ENCODE results near the gene LPP.

The LPP gene

DNA sequence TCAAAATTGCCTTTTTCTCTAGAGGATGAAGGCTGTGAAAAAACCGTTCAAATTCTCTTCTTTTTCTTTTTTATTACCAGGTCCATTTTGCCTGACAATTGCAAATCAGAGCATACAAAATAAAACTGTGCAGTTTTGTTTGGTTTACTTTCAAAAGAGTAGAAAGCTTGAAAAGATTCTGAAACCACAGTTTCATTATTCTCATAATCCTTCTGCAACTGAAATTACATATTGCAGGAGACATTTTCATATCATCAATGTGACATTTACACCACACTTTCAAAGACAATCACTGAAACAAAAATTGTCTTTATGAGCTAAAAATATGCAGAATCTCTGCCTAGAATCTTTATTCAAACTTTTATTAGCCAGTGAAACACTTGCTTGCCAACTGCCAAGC lies 721.5 kb downstream of the LPP start:
- no peak for DNase-seq

DNA sequence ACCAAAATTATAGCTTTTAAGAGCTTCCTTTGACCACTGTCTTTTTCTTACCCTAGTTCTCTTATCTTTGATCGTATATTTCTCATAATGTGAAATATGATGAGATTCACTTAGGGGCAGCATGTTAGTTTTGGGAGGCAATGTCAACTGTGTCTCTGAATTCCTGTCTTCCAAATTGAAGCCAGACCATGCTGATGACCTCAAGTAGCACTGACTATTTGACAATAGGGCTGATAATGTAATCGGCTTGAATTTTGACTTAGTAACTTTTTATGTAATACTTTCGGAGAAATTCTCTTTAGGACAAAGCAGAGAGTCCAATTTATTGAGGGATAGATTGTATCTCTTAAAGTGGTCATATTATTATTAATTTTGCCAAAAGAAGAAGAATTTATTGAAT lies 722.4 kb downstream of the LPP start:
- no peak for DNase-seq

DNA sequence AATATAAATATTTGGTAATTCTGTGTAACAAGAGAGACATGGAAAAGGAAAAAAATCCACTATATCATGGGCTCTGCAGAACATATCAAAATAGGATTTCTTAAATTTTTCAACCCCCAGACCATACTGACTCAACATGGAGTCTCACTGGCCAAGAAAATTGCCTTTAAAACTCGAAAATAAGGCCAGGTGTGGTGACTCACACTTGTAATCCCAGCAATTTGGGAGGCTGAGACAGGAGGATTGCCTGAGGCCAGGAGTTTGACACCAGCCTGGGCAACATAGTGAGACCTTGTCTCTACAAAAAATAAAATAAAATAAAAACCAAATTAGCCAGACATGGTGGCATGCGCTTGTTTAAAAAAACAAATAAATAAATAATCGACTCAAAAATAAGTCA lies 723.4 kb downstream of the LPP start:
- no peak for DNase-seq

DNA sequence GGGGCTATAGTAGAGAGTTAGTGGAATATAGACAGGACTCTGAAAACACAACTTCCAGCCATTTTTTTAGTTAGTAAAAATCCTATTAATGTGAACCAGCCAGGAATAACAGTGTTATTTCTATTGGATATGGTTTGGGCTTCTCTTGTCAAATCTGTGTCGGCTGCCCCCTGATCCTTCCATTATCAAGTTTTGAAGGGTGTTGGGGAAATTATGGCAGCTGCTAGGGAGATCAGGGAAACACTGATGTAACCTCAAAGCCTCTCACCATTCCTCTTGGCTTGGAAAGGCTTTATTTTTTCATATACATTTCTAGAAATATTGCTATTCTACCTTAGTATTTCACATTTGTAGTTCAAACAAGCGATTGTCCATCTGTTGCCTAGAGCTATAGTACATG lies 724.1 kb downstream of the LPP start:
- DNase-seq: no peak

DNA sequence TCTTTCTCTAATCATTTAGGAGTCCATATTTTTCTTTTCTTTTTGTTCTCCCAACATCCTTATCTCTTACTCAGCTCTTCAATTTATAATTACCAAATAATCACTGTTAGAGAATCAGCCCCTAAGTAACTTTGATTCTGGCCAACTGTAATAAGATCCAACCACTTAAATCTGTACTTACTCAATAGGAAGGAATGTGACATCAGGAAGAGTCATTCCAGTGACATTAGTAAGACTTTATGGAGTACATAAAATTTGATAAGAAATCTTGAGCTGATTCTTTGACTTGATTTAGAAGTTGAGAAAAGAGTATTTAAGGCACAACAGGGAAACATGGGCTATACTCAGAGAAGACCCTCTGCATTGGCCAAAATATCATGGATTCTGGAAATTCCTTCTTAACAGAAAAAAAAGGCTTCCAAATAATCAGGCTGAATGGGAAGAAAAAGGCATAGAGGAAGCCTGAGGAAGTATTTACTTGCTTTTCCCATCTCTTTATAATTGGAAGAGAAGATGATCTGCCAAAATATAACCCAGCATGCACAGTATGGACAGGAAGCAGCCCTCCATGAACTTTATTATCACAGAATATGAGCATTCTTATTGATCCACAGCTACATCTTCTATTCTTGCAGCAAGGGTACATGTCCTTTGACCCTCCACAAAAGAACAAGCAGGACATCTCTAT lies 728.1 kb downstream of the LPP start:
- no peak for DNase-seq

DNA sequence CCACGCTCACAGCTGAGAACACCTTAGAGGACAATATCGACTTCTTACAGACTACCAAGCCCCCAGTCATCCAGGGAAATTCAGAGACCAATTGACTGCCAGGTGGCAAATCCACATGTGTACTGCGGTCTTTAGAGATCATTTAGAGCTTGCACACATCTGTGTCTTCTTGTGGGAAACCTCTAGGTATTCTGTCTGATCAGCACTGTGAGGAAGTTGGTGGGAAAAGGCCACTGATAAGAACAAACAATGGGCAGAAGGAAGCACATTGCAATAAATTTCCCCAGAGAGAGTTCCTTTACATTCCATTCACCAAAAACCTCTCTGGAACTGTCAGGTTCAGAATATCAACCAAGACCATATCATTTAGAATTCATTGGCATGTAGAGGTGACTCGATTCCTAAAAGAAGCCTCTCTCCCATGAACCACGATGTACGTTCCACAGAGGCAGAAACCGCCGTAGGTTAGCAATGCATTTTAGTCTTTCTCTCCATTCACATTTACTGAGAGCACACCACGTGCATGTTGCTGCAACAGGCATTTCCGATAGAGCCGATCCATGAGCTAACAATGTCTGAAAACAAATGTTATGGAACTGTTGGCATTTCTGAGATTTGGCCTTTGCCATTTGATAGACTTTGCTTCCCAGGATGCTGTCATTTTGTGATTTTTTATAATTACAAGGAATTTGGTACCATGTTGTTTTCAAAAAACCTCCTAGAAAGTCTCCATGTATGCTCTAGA lies 730.5 kb downstream of the LPP start:
- DNase-seq: no peak

DNA sequence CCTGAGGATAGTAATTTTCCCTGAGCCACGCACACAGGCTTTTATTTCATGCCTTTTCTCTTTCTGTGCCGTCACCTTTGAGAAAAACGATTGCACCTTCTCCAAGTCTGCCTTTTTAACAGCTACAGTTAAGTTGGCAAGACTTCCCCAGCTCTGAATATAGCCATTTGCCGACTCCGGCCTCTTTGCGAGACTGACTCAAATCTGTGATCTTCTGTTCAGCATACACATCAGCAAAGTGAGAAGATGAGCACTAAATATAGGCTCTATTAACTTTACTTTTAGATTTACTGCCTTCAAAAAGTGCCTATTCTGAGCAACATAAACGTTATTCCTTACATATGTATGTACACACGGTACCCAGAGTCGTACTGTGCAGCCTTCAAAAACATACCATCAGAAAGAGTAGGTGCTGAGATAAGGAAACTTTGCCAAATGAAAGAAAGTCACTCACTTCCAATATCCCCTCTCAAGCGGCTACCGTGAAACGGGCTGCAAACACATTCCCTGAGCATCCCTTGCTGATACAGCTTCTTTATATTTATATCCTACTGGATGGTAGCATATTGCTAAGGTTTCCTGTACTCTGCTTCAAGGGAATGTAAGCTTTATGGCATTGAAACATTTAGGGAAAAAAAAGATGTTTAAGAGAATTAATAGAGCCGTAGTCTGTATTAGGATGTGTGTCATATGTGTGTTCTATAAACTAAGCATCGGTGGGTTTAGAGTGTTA lies 734.5 kb downstream of the LPP start:
- DNase-seq: no peak

DNA sequence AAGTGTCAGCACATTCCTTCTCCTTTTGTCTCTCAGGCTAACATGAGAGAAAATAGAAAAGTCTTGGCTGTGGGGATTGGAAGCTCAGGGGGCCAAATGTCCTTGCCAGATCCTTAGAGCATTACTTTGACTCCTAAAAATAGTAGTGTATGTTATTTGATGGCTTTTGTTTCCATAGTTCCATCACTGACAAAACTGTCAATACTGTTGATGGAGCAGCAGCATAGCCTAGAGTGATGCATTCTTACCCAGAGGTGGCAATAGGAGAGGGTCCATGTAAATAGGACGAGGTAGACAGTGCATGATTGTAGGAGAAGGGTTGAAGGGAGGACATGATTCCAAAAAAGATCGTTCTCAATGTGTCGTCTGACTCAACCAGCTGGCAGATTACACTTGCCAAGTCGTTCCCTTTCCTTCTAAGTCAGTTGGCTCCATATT lies 735.1 kb downstream of the LPP start:
- DNase-seq: no peak

DNA sequence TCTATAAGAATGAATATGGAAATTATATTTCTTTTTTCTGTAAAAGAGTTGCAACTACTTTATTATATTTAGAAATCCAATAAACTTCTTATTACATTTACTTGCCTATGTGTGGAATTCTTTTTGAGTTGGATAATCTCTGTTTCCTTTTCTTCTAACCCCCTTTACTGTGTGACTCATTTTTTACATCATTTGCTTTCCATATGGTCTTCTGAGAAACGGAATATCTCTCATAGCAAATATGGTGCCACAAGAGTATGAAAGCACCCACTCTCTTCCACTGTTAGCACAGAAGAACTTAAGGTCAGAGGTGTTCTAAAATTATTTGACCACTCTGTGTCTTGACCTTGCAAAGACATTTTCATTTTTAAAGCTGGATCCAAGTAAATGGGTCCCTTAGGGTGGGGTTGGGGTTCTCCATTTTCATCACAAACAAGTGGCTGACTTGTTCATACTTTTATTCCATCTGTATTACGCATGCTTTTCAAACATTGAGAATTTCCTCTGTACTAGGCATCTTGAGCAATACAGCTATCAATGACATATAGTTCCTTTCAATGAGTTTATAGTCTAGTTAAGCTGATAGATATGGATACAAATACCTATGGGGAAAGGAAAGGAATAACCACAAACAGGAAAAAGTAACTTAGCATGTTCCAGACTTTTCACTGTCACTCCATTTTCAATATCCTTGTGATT lies 736.8 kb downstream of the LPP start:
- DNase-seq: no peak

DNA sequence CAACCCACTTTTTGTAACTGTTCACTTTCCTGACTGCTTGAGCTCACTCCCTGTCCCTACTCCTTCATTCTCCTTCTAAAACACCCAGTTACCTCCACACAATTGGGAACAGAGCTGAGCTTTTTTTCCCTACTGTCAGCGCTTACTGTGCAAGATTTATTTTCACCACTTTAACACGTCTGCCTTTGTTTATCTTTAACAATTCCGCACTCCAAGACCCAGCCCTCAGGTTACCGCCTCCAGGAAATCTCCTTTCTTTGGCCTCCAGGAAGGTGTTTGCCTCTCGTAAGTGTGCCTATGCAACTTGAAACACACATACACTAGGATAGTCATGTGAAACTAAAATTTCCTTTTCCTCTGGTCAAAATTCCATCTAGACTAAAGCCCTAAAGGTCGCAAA lies 745.9 kb downstream of the LPP start:
- DNase-seq: no peak

DNA sequence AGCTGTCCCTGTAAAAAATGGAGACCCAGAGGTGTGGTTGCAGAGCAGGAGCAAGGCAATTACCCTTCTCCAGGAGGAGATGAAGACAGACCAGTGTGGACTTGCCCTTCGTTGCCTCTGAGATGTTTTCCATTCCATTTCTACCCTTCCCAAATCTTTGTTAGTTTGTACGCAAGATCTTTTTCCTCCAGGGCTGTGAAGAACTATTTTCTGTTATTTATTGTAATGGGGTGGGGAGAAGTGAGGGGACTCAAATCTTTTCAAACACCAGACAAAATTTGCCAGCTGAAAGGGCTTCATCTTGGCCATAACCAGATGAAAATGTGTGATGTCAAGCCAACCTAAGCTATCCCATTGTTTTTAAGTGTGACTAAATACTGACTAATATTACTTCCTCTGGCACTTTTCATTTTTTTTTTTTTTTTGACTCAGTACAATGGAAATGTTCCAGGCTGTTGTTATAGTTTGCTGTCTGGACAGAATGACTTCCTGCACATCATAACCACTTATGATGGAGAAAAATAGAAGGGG lies 746.5 kb downstream of the LPP start:
- no peak for DNase-seq

DNA sequence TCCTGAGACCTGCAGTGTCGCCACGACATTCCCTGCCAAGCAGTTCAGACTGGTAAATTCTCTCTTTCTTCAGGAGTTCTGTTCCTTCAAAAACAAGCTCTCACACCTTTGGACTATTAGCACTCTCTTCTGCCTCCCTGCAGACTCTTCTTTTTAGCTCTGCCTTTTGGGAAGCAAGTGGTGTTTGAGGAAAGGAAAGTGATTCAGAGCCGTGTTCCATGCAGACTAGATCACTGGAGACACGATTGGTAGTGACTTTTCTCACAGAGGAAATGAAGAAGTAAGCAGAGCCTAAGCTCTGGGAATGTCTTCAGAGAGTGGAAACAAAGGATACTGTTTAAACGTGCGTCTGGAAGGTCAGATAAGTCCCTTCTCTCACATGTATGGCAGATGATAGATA lies 747.2 kb downstream of the LPP start:
- no peak for DNase-seq

DNA sequence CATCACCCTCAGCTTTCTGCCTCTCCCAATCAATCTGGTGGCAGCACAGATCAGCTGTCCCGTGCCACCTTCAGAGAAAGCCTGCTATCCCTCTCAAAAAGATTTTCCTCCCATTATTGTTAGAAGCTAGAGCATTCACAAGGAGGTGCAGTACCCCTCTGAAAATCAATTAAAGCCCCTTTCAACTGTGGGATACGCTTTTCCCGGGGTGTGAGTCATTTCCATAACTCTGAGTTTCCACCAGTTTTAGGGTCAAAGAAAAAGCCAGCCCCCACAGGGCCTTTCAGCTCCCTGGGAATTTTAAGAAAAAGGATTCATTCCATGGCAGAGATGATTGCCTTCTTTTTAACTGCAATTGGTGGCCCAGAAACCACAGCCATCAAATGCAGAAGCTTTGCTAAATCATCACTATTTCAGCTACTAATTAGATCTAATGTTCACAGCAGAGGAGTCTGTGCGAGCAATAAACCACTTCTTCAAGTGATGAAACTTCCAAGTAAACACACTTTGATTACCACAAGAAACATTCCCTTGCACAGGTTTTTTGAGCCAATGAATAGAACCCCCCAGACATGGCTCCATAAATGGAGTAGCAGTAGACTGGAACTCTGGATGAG lies 747.8 kb downstream of the LPP start:
- DNase-seq: no peak

DNA sequence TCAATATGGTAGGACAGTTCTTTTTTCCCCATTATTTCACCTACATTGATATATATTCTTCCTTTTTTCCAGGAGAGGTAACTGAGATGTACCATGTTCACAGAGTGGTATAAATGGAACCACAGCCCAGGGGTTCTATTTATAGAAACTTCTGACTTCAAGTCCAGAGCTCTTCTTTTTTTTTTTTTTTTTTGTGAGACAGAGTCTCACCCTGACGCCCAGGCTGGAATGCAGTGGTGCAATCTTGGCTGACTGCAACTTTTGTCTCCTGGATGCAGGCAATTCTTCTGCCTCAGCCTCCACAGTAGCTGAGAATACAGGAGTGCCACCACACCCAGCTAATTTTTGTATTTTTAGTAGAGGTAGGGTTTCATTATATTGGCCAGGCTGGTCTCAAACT lies 750.7 kb downstream of the LPP start:
- no peak for DNase-seq

DNA sequence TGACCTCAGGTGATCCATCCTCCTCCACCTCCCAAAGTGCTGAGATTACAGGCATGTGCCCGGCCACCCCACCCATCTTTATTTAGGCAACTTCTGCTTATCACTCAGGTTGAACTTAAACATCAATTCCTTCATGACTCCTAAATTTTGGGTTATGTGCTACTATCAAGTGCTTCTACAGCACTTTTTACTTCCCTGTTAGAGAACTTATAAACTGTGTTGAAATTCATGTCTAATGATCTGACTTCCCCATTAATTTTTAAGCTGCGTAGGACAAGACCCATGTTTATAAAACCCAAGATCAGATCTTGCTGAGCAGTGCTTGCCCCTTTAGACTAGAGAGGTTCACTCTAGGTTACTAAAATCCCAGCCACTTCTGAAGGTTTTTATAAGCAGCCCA lies 751.6 kb downstream of the LPP start:
- DNase-seq: no peak

DNA sequence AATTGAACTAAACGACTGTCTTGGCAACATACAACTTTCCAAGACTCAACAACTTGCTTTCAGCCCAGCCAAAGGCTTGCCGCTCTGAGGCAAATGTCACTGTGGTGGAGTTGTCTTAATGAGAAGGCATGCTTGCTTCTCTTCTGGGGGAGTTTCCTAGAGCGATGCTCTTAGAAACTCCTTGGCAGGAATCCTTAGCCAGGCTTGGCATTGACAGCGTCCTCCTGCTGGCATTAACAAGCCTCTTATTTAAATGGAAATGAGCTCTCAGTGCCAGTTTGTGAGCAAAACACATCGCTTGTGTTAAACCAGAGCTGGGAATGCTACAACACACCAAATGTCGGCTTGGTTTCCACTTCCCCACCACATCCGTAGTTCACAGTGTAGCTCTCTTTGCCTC lies 752.3 kb downstream of the LPP start:
- no peak for DNase-seq

DNA sequence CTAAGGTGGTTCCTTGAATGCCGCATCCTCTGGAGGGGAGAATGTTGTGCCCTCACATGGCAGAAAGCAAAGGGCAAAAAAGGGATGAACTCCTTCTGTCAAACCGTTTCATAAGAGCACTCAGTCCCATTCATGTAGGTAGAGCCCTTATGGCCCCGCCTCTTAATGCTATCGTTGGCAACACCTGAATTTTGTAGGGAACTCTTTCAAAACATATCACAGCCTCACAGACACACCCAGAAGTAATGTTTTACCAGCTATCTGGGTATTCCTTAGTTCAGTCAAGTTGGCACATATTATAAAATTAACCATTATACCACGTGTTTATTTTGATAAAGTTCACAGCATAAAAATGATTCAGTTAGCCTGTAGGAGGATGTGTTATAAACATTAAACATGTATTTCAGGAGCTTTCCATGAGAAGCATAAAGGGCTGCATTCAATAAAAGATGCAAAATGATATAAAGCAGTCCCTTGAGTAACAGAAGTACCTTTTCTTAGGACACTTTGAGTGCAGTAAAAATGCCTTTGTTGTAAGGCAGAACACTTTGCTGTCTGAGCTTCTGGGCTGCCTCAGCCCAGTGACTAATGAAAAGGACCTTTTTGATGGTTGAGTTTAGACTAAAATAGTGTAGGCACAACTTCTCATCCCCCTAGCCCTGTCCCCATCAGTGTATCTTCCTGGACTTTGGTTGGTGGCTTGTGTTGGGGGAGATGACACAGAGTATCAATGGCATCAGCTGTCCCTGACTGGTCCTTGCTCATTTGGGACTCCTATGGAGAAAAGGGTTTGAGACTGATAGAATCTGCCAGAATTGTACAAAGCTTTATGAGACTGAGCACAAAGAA lies 754.3 kb downstream of the LPP start:
- no peak for DNase-seq

DNA sequence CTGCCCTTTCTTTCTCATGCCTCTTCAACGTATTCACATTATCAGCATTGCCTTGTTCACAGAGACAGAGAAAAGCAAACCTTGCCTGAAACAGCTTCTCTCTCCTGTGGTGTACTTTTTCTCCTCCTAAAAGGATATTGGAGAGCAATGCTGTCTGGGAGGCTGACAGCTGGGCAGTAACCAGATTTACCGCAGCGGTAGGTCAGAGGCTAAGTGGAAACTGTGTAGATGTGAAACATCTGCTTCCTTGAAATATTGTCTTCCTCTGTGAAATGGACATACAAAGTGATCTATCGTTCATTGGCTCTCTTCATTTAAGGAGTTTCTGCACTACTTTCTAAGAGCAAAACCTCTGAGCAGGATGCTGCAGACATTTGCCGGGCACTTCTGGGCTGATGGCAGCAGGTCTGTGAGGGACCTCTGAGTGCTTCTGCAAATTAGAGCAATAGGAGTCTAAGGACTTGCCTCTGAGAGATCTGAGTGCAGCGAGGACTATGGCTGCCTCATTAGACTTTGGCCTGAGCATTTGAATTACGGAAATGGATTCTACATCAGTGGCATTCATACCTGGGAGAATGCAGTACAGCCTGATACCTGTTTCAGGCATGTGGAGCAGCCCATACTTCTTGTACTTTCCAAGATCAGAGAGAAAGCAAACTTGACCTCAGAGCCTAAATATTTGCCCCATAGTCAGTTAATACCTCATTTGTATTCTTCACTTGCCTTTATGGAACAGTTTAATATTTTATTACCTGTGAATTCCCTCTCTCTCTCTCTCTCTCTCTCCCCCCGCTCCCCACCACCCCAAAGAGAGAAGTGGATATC lies 757.3 kb downstream of the LPP start:
- DNase-seq: no peak

DNA sequence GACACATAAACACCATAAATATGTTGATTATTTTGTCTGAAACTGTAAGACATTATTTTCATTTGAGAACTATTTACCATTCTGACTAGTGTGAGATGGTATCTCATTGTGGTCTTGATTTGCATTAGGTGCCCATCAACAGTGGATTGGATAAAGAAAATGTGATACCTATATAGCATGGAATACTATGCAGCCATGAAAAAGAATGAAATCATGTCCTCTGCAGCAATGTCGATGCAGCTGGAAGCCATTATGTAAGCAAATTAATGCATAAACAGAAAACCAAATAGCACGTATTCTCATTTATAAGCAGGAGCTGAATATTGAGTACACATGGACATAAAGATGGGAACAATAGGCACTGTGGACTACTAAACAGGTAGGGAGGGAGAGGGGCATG lies 759.1 kb downstream of the LPP start:
- no peak for DNase-seq

DNA sequence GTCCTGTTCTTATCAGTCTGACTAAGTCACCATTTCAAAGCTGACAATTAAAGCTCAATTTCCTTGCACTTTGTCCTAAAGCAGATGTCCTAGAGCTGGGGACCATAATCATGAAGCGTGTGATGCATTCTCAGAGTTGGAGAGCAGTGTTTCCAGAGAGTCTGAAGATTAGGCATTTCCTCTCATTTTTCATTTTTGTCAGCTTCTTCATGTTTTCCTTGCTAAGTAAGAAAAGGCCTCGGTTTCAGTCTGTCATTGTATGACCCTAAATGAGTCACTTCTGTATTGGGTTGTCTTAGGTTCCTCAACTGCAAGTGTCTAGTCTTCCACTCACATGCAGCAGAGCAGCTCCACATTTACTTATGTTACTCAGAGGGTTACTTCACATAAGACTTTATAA lies 760.6 kb downstream of the LPP start:
- no peak for DNase-seq

DNA sequence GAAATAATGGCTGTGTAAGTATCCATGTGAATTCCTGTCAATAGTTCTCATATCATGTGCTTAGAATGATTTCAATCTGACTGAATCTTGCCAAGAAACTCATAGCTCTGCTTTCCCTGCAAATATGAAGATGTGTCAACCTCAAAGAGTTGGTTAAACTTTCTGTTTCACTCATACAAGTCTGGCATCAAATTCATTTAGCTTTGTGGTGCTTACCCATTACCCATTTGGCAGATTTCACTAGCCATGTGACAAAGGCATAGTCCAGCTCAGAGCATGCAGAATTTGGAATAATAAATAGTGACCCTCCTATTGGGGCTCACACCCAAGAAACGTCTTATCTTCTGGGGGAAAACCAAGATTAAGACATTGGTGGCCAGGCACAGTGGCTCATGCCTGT lies 761.2 kb downstream of the LPP start:
- DNase-seq: no peak

Measured in NCI-H1694 (cell line).